T follicular helper cell (primary cell): ENCODE data around the gene KCNK5.

Experiments used
- DNase-seq: peaks from one replicate; pipeline ENCODE4 v3.0.0-alpha.2; 2020; ENCODE audit warnings: low read depth

Gene KCNK5

DNA sequence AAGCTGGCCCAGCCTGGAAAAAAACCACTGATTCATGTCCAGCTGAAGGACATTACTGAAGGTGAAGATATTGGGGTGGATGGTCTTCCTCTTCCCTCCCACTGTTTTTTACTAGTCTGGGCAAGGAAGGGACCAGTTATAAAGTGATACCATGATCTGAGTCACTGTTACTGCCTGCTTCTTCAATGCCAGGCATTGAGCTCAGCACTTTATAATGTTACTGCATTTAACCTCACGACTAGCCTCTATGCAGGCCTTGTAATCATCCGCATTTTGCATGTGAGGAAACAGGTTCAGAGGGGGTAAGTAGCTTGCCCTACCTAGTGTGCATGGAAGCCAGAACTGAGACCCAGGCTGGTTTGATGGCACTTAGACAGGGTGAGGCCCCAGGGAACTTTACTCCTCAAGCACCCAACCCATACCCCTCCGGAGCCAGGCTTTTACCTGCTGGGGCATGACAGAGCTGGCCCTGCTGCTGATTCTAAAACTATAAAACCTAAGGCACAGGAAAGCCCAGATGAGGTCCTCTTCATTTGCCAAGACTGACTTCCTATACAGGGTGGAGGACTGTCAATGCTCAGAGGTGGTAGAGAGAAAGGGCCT is 11.0 kb upstream of the KCNK5 start:
- no peak for DNase-seq

DNA sequence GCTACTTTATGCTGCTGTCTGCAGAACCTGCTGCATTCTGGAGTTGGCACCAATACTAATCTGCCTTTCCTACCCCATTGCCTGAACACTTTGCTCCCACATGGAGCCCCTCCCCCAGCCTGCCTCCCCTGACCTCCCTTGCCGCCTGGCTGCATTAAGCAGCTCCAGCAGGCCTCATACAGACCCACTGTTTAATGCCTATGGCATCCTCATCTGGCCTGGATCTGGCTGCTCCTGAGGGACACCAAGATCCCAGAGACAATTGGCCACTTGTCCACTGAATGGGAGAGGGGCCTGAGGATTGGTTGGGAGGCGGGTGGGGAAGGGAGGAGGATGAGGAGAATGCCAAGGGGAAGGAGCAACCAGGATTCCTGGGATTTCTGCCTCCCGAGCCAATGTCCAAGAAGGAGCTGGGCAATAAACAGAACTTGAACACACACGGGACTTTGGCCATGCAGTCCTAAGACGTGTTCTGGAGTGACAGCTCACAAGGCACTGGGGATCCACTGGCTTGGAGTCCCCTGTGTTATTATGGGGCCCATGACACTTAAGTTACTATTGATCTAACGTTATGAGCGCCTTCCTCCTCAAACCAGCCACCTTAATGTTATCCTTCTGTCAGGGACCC is 10.4 kb upstream of the KCNK5 start:
- no peak for DNase-seq

GRCh38 chr6:39236742-39237141 is 7.5 kb upstream of the KCNK5 start:
- no peak for DNase-seq

DNA sequence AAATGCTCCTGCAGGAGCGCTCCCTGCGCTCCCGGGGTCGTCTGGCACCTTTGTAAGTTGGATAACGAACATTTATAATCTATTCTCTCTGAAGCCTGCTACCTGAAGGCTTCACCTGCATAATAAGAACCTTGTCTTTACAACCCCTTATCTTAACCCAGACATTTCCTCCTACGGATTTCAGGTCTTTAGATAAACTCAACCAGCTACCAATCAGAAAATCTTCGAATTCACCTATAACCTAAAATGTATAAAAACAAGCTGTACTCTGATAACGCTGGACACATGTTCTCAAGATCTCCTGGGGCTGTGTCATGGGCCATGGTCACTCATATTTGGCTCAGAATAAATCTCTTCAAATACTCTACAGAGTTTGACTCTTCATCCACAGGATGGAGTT is 4.1 kb upstream of the KCNK5 start:
- DNase-seq: no peak

DNA sequence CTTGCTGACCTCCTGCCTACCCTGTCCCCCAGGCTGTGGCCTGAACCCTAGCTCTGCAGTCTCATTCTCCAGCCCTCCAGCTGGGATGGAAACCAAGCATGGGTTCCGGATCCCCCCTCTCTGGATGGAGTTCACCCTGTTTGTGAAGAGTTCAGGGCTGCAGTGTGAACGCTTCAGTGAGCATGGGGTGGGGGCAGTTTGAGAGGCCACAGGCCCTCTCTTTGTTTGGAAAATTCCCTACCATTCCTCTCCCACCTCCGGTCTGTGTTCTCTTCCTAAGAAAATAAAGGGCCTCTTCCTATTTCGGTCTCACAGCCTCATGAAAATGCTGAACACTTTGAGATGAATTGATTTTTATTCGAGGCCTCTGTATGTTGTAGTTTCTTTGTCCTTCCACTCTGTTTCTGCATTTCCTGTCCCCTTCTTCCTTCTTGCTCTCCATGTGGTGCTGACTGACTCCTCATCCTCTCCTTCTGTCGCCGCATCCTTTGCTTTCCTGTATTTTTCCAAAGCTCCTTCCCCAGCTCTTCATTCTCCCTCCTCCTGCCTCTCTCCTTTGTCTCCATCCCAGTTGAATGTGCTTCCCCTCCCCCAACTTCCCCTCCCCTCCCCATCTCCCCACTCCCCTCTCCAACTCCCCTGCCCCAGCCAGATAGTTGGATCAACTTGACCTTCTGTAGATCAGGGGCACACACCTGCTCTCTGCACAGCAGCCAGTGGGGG is 2.4 kb upstream of the KCNK5 start:
- no peak for DNase-seq

DNA sequence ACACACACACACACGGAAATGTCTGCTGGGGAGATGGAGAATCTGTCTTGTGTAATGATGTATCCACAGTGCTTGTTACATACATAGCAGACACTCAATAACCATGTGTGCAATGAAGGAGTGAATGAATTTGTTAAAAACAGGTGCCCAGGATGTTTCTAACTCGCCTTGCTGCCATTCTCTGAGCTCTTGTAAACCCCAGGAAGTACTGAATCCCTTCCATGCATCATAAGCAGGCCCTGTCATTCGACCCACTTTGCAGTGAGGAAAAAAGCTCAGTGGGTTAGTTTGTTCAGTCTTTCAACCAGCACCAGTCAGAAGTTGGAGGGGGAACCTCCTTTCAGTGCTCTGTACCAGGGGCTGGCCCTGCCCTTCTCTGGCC is 1.4 kb upstream of the KCNK5 start:
- no peak for DNase-seq

- no peak for DNase-seq
These were observed 934 bp downstream of the KCNK5 start for GRCh38 chr6:39228111-39228971.

DNA sequence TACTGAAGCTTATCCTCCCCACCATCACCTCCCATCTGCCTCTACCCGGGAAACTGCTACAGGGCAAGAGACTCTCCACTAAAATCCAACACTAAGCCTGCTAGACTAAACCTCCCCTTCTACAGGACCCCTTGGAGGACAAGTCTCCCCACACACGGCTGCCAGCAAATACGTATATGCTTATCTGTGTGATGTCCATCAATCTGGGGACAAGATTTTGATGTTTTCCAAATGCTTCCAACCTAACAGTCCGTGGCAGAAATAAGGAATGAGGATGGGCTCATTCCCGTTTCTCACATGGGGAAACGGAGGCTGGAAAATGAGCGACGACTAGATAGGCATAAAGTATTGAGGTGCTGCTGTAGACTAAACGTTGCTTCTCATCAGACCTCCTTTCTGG is 1.8 kb downstream of the KCNK5 start:
- DNase-seq: no peak

GRCh38 chr6:39226639-39227329 is 2.5 kb downstream of the KCNK5 start:
- DNase-seq: no peak

GRCh38 chr6:39225946-39226437 is 3.3 kb downstream of the KCNK5 start:
- DNase-seq: no peak

- no peak for DNase-seq
These were observed 3.7 kb downstream of the KCNK5 start for GRCh38 chr6:39225543-39225942.

DNA sequence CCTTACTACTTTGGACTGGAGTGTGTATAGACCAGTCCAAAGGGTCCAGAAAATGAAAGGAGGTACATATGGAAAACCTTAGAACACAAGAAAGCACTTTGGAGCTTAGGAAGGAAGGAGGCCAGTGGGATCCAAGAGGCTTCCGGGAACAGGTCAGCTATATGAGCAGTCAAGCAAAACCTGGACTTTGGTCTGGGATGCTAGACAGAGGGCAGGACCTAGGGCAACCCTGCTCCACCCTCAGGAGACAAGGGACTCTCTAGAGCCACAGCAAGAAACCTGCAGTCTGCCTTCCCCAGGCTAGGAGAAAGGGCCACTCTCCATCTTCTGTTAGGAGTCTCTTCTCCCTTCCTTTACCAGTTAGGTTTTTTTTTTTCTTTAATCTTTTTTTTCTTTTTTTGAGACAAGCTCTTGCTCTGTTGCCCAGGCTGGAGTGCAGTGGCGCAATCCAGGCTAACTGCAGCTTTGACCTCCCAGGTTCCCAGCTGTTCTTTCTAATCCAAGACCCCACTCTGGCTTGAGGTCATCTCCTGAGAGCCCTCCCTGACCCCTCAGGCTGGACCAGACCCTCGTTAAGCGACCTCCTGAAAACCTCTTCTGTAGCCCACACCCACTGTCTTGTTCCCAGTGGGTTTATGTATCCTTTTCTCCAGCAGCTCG is 4.6 kb downstream of the KCNK5 start:
- no peak for DNase-seq

GRCh38 chr6:39224011-39224410 is 5.3 kb downstream of the KCNK5 start:
- DNase-seq: no peak

DNA sequence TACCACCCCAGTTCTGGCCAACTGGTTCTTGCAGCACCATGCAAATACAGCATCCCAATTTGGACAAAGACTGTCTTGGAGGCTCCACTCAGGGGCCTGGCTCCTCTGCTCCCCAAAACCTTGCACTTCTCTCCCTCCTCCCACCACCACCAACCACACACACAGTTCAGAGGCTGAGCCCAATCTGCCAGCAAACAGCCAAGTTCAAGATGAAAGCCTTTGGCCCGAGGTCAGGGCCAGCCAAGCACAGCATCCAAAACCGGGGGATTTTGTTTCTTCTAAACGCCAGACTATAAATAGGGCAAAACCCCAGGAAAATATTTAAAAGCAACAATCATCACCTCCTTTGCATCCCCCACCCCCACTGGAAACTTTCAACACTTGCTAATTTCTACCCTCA is 5.7 kb downstream of the KCNK5 start:
- DNase-seq: no peak

- no peak for DNase-seq
These were observed 6.2 kb downstream of the KCNK5 start for GRCh38 chr6:39223061-39223460.

DNA sequence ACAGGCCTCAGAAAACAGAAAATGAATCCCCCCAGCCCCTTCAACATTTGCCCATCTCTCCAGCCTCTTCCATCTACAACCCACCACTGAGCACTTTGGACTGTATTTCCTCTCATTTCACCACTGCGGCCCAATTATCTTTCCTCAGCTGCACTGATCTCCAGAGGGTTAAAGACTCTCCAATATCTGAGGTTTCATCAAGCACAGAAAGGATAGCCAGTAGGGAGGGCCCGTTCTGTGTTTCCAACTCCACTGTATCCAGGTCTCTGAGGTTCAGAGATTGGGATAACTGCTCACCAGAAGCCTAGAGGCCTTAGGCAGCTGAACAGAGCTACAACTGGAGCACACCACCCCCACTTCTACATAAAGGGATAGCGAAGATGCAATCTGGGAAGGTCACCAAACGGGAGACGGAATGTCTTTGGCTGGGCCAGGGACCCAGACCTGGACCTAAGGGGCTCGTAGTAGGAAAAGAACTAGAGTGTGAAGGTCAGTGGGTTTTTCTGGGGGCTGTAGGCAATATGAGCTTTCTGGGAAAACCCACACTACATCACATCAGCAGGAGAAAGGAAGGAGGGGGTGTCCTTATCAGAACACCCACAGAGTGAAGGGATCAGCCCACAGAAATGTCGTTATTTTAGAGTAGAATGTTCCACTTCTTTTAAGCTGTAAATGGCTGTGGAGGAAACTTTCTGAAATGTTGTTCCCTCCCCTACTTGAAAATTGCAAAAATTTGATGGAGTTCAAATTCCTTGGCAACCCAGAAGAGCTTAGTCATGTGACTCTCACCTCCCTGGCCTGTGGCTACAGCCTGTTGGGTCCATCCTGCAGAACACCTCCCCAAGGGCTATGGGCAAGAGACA is 7.3 kb downstream of the KCNK5 start:
- no peak for DNase-seq

GRCh38 chr6:39221115-39221514 is 8.2 kb downstream of the KCNK5 start:
- DNase-seq: no peak

GRCh38 chr6:39218868-39219567 is 10.3 kb downstream of the KCNK5 start:
- DNase-seq: no peak

DNA sequence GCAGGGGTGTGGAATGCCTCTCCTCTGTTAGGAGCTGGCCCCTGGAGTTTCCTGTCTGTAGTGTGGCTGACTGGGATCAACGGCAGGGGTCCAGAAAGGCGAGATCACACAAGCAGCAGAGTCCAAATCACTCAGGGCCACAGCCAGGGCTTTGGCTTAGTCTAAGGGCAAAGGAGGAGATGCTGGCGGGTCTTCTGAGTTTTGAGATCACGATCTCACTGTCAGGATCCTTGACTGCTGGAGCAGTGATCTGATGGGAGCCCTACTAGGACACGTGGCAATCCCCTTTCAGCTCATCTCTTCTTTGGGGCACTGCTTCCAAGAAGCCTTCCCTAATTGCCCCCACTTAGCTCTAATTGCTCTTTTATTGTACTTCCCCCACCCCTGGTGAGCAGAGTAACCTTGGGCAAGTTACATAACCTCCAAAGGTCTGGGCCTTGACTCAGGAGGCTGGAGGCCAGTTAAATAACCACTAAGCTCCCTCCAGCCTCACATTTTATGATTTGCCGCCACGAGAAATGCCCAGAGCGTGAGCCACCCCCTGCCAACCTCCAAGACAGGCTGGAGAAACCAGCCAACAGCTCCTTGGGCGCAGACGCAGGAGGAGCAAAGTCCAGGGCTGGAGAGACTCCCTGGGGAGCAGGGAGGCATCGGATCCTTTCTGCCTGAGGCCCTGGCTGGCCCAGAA is 12.0 kb downstream of the KCNK5 start:
- DNase-seq: no peak
